ENCODE results near the gene OR5K1.

OR5K1 gene

DNA sequence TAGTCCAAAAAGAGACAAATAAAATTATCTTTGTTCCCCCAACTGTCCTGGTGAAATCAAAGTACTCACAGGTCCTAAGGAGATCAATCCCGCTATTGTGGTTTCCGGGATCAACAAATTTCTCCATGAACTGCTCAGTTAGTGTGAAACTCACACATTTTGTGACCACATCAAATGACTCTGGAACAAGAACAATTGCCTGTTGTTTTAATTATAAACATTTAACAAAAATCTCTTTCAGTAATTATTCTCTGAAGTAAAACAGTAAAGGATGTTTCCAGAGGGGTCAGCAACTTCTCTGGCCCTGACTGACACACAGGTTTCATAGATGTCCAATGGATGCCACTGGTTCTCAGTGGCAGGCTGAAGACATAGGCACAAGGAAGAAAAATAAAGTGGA lies 55.8 kb downstream of the OR5K1 start:
- DNase-seq = no peak

DNA sequence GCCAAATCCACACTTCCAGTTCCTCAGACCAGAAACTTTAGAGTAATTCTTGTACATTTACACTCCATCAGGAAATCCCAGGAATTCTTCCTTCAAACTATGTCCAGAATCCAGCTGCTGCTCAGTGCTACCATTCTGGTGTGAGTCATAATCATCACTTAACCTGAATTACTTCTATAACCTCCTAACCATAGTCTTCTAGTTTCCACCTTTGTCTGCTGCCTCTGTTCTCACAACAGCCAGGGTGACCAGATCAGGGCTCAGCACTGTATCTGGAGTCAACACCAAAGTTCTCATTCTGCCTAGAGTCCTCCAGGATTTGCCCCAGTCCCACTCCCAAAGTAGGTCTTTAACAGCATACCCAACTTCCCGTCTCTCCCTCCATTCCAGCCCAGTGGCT lies 56.4 kb downstream of the OR5K1 start:
- DNase-seq = no peak

DNA sequence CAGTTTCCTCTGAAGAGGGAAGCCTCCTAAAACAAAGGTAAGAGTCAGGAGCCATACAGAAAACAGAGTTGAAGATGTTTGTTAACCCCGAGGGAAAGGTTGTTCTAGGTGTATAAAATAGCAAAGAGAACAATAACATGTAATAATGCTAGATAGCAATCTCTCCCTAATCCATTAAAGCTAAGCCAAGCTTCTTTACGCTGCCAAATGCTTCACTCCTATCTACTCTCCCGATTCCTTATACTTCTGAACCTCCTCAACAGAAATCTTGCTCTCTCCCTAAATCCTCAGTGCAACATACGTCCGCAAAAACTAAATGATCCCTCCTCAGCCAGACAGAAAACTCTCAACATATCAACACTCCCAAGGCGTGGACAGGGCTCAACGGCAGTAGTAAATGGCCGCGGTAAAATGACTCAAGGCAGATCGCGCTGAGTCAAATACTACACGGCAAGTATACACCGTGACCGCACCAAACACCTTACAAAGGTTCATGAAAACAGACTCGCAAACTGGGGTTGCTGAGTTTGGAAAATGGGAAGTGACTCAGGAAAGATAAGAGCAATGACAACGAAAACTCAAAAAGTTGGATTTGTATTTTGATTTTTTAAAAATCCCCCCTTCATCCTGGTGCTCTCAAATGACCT lies 59.0 kb downstream of the OR5K1 start:
- peak; percentile 72 for DNase-seq
